ENCODE measurements around the gene PDE2A. TPM values are rescaled to one million over a fixed set of nuclear protein-coding genes. Genes with fewer than 3 reads are reported as not detected.

Gene PDE2A
- total and polyA plus RNA-seq, 2 donors (not counting 1 experiment from before 2014, with no cell fraction given), result 0.88 to 2.9 TPM

DNA sequence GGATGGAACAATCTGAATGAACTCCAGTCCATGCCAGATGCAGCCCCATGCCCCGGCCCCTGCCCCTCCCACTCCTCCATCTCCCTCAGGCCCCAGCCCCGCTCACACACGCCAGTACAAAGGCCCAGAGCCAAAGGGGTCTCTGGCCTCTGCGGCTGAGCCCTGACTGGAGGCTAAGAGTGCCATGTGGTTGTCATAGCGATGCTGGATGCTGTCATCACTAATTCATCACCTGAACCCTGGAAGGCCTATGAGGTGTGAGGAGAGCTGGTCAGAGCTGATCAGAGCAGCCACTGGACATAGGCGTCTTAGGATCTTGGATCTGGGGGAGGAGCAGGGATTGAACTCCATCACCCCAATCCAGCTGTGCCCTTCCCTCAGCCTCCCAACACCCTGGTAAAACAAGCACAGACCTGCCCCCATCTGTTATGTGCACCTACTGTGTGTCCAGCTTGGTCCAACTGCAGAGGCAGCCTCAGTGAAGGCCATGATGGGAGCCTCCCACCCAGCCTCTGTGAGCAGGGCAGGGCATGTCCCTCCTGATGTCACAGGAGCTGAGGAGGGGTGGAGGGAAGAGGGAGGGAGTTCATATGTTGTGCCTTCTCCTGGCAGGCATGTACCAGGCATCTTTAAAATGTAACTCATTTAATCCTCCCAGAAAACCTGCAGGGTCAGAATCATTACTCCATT, 16.7 kb downstream of the PDE2A start:
- Mint-ChIP-seq H3K27me3 (peaks cover 28% of the 10 kb centered on the region), H3K9me3 (ENCODE audit: insufficient read depth) (no peaks in the 10 kb centered on the region), H3K27ac (no peak overlapping the region), H3K4me1 (no peaks in the 10 kb centered on the region), H3K4me3 (no peak overlapping the region)
- no peak overlapping the region for H3K27ac ChIP-seq (ENCODE audit: low read length in 2 of 2)
- no peaks in the 10 kb centered on the region for H4K20me1 ChIP-seq (ENCODE audit: control insufficient read depth, insufficient read depth, low read length, poor library complexity, severe bottlenecking)
- no peak overlapping the region for H3K9ac ChIP-seq (ENCODE audit: low read length)
- no peak overlapping the region for H3K4me2 ChIP-seq (replicated peaks; ENCODE audit: low read depth, low read length, poor library complexity, severe bottlenecking)
- TF ChIP-seq, protein P1, sequence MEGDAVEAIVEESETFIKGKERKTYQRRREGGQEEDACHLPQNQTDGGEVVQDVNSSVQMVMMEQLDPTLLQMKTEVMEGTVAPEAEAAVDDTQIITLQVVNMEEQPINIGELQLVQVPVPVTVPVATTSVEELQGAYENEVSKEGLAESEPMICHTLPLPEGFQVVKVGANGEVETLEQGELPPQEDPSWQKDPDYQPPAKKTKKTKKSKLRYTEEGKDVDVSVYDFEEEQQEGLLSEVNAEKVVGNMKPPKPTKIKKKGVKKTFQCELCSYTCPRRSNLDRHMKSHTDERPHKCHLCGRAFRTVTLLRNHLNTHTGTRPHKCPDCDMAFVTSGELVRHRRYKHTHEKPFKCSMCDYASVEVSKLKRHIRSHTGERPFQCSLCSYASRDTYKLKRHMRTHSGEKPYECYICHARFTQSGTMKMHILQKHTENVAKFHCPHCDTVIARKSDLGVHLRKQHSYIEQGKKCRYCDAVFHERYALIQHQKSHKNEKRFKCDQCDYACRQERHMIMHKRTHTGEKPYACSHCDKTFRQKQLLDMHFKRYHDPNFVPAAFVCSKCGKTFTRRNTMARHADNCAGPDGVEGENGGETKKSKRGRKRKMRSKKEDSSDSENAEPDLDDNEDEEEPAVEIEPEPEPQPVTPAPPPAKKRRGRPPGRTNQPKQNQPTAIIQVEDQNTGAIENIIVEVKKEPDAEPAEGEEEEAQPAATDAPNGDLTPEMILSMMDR (IDR thresholded peaks at IDR 0.05), result no peak
- no peak for TF ChIP-seq EZH2 (IDR thresholded peaks at IDR 0.05; ENCODE audit: borderline replicate concordance, insufficient read depth, low read depth, low read length, poor library complexity, severe bottlenecking)
- 100% methylated on average over 1 of the region's 6 CpGs for WGBS (ENCODE audit: insufficient coverage)
- H3K27me3 ChIP-seq (replicated peaks in 1 of 4; ENCODE audit: control extremely low read depth in 1 of 4, control insufficient read depth in 3 of 4, insufficient read depth in 4 of 4, low read length in 3 of 4), result peaks cover 0 to 6% (median 1%) of the 10 kb centered on the region in 4 experiments
- ATAC-seq (ENCODE audit: low read depth) (no peak), DNase-seq (no peak)
- H3K4me1 ChIP-seq (ENCODE audit: control insufficient read depth in 2 of 2, insufficient read depth in 2 of 2, low read length in 2 of 2), result no peaks in the 10 kb centered on the region
- no peaks in the 10 kb centered on the region for H3K9me3 ChIP-seq (ENCODE audit: control extremely low read depth in 1 of 3, control insufficient read depth in 2 of 3, insufficient read depth in 1 of 3, low read length in 2 of 3)
- CTCF ChIA-PET, result interaction anchor here (1.1 to 2.5 kb wide), 2 partner anchors 10 to 71 kb away, joined by 4 to 7 read pairs; no protein-coding TSS in a partner anchor
- H2AFZ ChIP-seq (ENCODE audit: insufficient read depth, low read depth, low read length, poor library complexity, severe bottlenecking), result no peak overlapping the region
- H3K79me2 ChIP-seq (ENCODE audit: control insufficient read depth, insufficient read depth, low read length), result no peaks in the 10 kb centered on the region
- intact Hi-C loops (cut with micrococcal nuclease), result no loop called here
- POLR2A ChIA-PET, result no interaction called here
- H3K36me3 ChIP-seq (replicated peaks in 1 of 2; ENCODE audit: control extremely low read depth in 1 of 2, control insufficient read depth in 1 of 2, extremely low read depth in 1 of 2, insufficient read depth in 2 of 2, low read length in 1 of 2), result no peaks in the 10 kb centered on the region
- no peak overlapping the region for H3K4me3 ChIP-seq (ENCODE audit: control extremely low read depth in 1 of 5, extremely low read depth in 1 of 5, insufficient read depth in 1 of 5, low read depth in 2 of 5, low read length in 4 of 5)

GRCh38 chr11:72655896-72656464, 18.2 kb downstream of the PDE2A start:
- intact Hi-C loops (cut with micrococcal nuclease), result no loop called here
- DNase-seq, result no peak
- no peak overlapping the region for H3K4me3 Mint-ChIP-seq
- TF ChIP-seq, protein P1 (IDR thresholded peaks at IDR 0.05), result no peak
- TF ChIP-seq EZH2 (IDR thresholded peaks at IDR 0.05; ENCODE audit: borderline replicate concordance, insufficient read depth, low read depth, low read length, poor library complexity, severe bottlenecking), result no peak
- H3K27me3 ChIP-seq (replicated peaks in 1 of 4; ENCODE audit: control extremely low read depth in 1 of 4, control insufficient read depth in 3 of 4, insufficient read depth in 4 of 4, low read length in 3 of 4), result peaks cover 0 to 7% (median 1%) of the 10 kb centered on the region in 4 experiments
- POLR2A ChIA-PET, result no interaction called here
- H3K4me2 ChIP-seq (replicated peaks; ENCODE audit: low read depth, low read length, poor library complexity, severe bottlenecking), result no peak overlapping the region
- WGBS (ENCODE audit: insufficient coverage), result 76% methylated on average over 11 of the region's 11 CpGs
- no peaks in the 10 kb centered on the region for H3K9me3 ChIP-seq (ENCODE audit: control extremely low read depth in 1 of 3, control insufficient read depth in 2 of 3, insufficient read depth in 1 of 3, low read length in 2 of 3)
- H3K27ac Mint-ChIP-seq, result no peak overlapping the region
- no peak overlapping the region for H3K27ac ChIP-seq (ENCODE audit: low read length in 2 of 2)
- no peaks in the 10 kb centered on the region for H3K4me1 Mint-ChIP-seq
- H3K4me3 ChIP-seq (ENCODE audit: control extremely low read depth in 1 of 5, extremely low read depth in 1 of 5, insufficient read depth in 1 of 5, low read depth in 2 of 5, low read length in 4 of 5), result no peak overlapping the region
- CTCF ChIA-PET, result interaction anchor here (2.5 kb wide), 1 partner anchor 70 kb away, joined by 7 read pairs; no protein-coding TSS in a partner anchor
- no peaks in the 10 kb centered on the region for H3K4me1 ChIP-seq (ENCODE audit: control insufficient read depth in 2 of 2, insufficient read depth in 2 of 2, low read length in 2 of 2)
- H4K20me1 ChIP-seq (ENCODE audit: control insufficient read depth, insufficient read depth, low read length, poor library complexity, severe bottlenecking), result no peaks in the 10 kb centered on the region
- H3K36me3 ChIP-seq (replicated peaks in 1 of 2; ENCODE audit: control extremely low read depth in 1 of 2, control insufficient read depth in 1 of 2, extremely low read depth in 1 of 2, insufficient read depth in 2 of 2, low read length in 1 of 2), result no peaks in the 10 kb centered on the region
- H3K9me3 Mint-ChIP-seq (ENCODE audit: insufficient read depth), result no peaks in the 10 kb centered on the region
- no peaks in the 10 kb centered on the region for H3K79me2 ChIP-seq (ENCODE audit: control insufficient read depth, insufficient read depth, low read length)
- peaks cover 24% of the 10 kb centered on the region for H3K27me3 Mint-ChIP-seq
- ATAC-seq (ENCODE audit: low read depth), result no peak
- H2AFZ ChIP-seq (ENCODE audit: insufficient read depth, low read depth, low read length, poor library complexity, severe bottlenecking), result no peak overlapping the region
- no peak overlapping the region for H3K9ac ChIP-seq (ENCODE audit: low read length)

All from B cell (primary cell).